HG03025 (cell line): ENCODE data around the gene SLC6A6.

Experiments used
- ATAC-seq: cut with Tn5 transposase; IDR thresholded peaks from one replicate; pipeline ENCODE4 v1.9.1; 2021; ENCODE audit warnings: mild to moderate bottlenecking, moderate library complexity; ENCODE audit not compliant: unreplicated experiment, low FRiP score

The SLC6A6 gene

GRCh38 chr3:14402304-14402811 is at the start of gene SLC6A6:
SLC6A6 (plus strand) TSS chr3:14402606; CDS start chr3:14443635, 41,029 bp downstream.
- ATAC-seq = peak; percentile 77

- no peak for ATAC-seq
These were observed 48.9 kb upstream of the SLC6A6 start for GRCh38 chr3:14353502-14353901.

- no peak for ATAC-seq
These were observed 44.9 kb upstream of the SLC6A6 start for GRCh38 chr3:14357463-14357862.

- no peak for ATAC-seq
These were observed 43.8 kb upstream of the SLC6A6 start for GRCh38 chr3:14358426-14359211.

- ATAC-seq = no peak
These were observed 43.1 kb upstream of the SLC6A6 start for GRCh38 chr3:14359348-14359747.

DNA sequence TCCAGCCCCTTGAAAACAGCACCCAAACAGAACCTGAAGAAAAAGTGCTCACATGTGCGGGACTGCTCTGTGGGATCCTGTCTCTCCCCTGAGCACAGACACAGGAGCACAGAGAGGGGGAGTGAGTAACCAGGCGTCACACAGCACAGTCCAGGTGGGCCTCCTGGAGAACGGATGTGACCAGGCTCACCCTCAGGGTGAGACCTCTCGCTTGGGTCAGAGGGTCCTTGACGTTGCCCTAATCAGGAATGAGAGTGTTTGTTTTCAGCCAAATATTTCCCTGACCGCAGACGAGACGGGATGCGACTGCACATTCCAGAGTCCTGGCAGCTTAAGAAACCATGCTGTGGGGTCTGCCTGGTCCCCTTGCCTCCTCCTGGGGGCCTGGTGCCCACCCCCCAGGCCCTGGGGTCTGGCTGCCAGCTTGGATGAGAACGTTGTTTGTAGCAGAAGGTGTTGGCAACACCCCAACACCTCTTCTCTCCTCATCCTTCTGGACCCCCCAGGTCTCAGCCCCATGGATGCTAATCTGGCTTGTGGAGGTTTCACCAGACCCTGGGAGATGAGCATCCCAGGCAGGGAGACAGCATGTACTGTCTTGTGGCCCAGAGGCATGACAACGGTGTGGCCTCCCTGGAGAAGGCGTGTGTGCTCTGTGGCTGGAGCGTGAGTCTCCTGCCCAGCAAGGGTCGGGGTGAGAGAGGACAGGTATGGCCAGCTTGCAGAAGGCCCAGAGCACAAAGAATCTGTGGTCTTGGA is 42.1 kb upstream of the SLC6A6 start:
- no peak for ATAC-seq

- no peak for ATAC-seq
These were observed 41.2 kb upstream of the SLC6A6 start for GRCh38 chr3:14361068-14361677.

DNA sequence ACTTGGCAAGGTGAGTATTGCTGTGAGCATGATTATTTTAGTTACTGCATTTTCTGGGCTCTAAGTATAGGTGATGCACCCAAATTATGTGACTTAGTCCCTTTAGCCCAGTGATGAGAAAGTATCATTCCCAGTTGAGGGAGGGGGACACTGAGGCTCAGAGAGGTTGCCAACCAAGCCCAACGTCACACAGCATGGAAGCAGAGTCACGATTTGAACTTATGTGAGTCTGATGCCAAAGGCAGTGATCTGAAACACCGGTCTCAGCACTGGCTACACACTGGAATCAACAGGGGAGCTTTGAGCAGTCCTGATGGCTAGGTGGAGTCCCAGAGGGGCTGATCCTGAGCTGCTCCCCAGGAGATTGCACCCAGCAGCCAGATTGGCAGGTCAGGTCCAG is 39.5 kb upstream of the SLC6A6 start:
- ATAC-seq = no peak

DNA sequence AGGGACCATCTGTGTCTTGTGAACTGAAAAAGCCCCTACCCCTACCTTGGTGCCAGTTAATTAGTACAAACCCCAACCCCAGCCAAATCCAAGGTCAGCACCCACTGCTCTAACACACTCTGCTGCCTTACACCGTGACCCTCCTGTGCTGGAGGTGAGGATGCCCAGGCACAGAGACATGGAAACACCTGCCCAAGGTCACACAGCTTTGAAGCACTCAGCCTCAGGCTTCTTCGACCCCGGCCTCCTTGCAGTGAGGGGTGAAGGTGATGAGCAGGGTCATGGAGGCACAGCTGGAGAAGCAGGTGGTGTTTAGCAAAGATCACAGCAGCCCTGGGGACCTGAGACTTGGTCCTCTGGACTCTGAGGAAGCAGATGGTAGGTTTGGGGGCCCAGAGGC is 39.0 kb upstream of the SLC6A6 start:
- ATAC-seq = no peak

GRCh38 chr3:14363991-14364390 is 38.4 kb upstream of the SLC6A6 start:
- no peak for ATAC-seq

DNA sequence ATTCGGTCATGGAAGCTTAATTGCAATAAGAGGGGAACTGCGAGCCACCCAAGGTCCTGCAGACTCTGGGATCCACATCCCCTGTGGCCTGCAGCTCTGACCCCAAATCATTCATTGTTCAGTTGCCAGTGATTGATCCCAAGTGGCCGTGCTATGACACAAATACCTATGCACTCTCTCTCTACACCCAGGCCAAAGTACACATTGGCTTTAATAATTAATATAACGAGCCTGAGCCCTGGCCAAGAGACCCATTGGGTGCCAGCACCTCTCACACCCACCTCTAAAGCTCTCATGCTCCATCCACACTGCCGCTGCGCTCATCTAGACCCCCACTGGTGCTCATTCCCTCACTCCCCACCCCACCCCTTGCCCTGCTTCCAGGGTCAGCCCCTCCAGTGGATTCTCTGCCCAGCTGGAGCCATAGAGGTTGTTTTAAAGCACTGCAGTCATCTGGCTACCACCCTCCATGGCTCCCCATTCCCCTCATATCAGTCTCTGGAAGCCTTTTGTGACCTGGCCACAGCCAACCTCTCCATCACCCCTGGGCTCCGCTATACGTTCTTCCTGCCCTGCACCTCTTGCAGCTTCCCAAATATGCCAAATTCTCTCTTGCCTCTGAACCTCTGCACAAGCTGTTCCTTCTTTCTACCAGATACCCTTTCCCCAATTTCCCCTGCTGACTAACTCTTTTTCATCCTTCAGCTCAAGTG is 37.7 kb upstream of the SLC6A6 start:
- no peak for ATAC-seq

- no peak for ATAC-seq
These were observed 36.2 kb upstream of the SLC6A6 start for GRCh38 chr3:14366248-14366647.

GRCh38 chr3:14366915-14367823 is 35.2 kb upstream of the SLC6A6 start:
- no peak for ATAC-seq

GRCh38 chr3:14368146-14368545 is 34.3 kb upstream of the SLC6A6 start:
- no peak for ATAC-seq

GRCh38 chr3:14368885-14369284 is 33.5 kb upstream of the SLC6A6 start:
- ATAC-seq = no peak

- ATAC-seq = no peak
These were observed 32.4 kb upstream of the SLC6A6 start for GRCh38 chr3:14369675-14370669.

- ATAC-seq = no peak
These were observed 31.5 kb upstream of the SLC6A6 start for GRCh38 chr3:14370720-14371572.
